HepG2 (cell line): ENCODE results near the gene EMC10. TPM values are rescaled to one million over a fixed set of nuclear protein-coding genes. Genes with fewer than 3 reads are reported as not detected.

ENCODE experiments used
- BCL3 ChIP-seq: sonication (generic); formaldehyde crosslinking; IDR thresholded peaks from 2 replicates; pipeline ENCODE4 v1.5.1; 2020; ENCODE audit warnings: mild to moderate bottlenecking, missing genetic modification reagents, moderate library complexity
- CENPX ChIP-seq: sonication (generic); formaldehyde crosslinking; IDR thresholded peaks from 2 replicates; pipeline ENCODE4 v1.9.0; 2021; ENCODE audit warnings: mild to moderate bottlenecking, missing genetic modification reagents, moderate library complexity
- DRAP1 ChIP-seq: IDR thresholded peaks from 2 replicates; pipeline ENCODE4 v1.6.1; 2016; ENCODE audit warnings: missing genetic modification reagents, missing compliant biosample characterization
- EP300 ChIP-seq, 3 experiments: sonication (generic) in 1 of 3; formaldehyde crosslinking in 1 of 3; IDR thresholded peaks; 2 replicates each; pipeline versions ENCODE4 v1.5.1 to v1.6.1; 2011 to 2020; ENCODE audit warnings: low read depth in 2 of 3, low read length in 2 of 3, borderline replicate concordance in 1 of 3, improper control_type of control experiment in 1 of 3, mild to moderate bottlenecking in 1 of 3, missing genetic modification reagents in 1 of 3, moderate library complexity in 1 of 3
- GTF3A ChIP-seq: sonication (generic); formaldehyde crosslinking; conservative IDR thresholded peaks from 2 replicates; pipeline ENCODE4 v1.4.0; 2020; ENCODE audit warnings: mild to moderate bottlenecking, missing genetic modification reagents
- REPIN1 ChIP-seq: sonication (generic); formaldehyde crosslinking; IDR thresholded peaks from 2 replicates; pipeline ENCODE4 v1.8.0; 2022; ENCODE audit warnings: missing genetic modification reagents, low read depth, mild to moderate bottlenecking, borderline replicate concordance
- THAP11 ChIP-seq: IDR thresholded peaks from 2 replicates; pipeline ENCODE4 v1.6.1; 2016; ENCODE audit warnings: missing biosample characterization, missing genetic modification reagents
- ZKSCAN5 ChIP-seq: sonication (generic); formaldehyde crosslinking; IDR thresholded peaks from 2 replicates; pipeline ENCODE4 v1.5.1; 2020; ENCODE audit warnings: mild to moderate bottlenecking, missing genetic modification reagents
- ZNF12 ChIP-seq: sonication (generic); formaldehyde crosslinking; IDR thresholded peaks from 2 replicates; pipeline ENCODE4 v1.5.0; 2020; ENCODE audit warnings: missing genetic modification reagents
- ZNF468 ChIP-seq: sonication (generic); formaldehyde crosslinking; IDR thresholded peaks from 2 replicates; pipeline ENCODE4 v1.8.0; 2022; ENCODE audit warnings: mild to moderate bottlenecking, moderate library complexity, missing genetic modification reagents
- ZNF781 ChIP-seq: sonication (generic); formaldehyde crosslinking; IDR thresholded peaks from 2 replicates; pipeline ENCODE4 v1.5.1; 2020; ENCODE audit warnings: borderline replicate concordance, mild to moderate bottlenecking, missing genetic modification reagents; ENCODE audit errors: not compliant biosample characterization
- polyA plus RNA-seq, 8 experiments: library from polyadenylated mRNA; depleted of rRNA in 3 of 8; stranded (reverse) in 7 of 8; unstranded in 1 of 8; fragments of >200 nt; fragmentation: Illumina TruSeq in 4 of 8; extraction: Trizol in 4 of 8; gene quantifications; 2 replicates each; pipeline versions ENCODE4 v1.2.1 to v1.2.3, GENCODE V29; 2011 to 2016; ENCODE audit warnings: low read depth in 4 of 8, missing spikeins in 1 of 8, mixed read lengths in 1 of 8; ENCODE audit not compliant: insufficient read depth in 1 of 8
- total RNA-seq, 5 experiments: library from RNA; depleted of rRNA; stranded (reverse); fragments of >200 nt; fragmentation: Illumina TruSeq; extraction: Trizol; gene quantifications; 2 replicates each; pipeline ENCODE4 v1.2.3, GENCODE V29; 2016; ENCODE audit warnings: low read depth in 1 of 5

Gene EMC10
- total and polyA plus RNA-seq, 2 of the 13 experiments (the other 11 are each of a cell fraction or from before 2014, with no cell fraction given) = not detected

- TF ChIP-seq THAP11 (CRISPR knock-in tag) (no peak), ZNF781 (CRISPR knock-in tag) (no peak), GTF3A (CRISPR knock-in tag) (no peak), EP300 (IDR thresholded peaks at IDR 0.05; ENCODE audit: low read depth in 2 of 2, low read length in 2 of 2) (no peak), EP300 (CRISPR knock-in tag; IDR thresholded peaks at IDR 0.05; ENCODE audit: borderline replicate concordance) (no peak), ZNF468 (CRISPR knock-in tag) (no peak), DRAP1 (CRISPR knock-in tag) (no peak), CENPX (no peak), REPIN1 (CRISPR knock-in tag) (no peak), BCL3 (no peak), ZKSCAN5 (CRISPR knock-in tag) (no peak), ZNF12 (no peak)
- TF ChIP-seq, all 625 proteins: peak for 0
Measured at GRCh38 chr19:50493171-50493570, 16.9 kb downstream of the EMC10 start (continued).
